GM21367 (cell line): ENCODE data around the gene RGS19.
"Not testable (repeated sequence)": the region's sequence is repeated elsewhere in the genome, so short reads cannot be mapped to it uniquely, and the experiment has no call there.

Experiments
- ATAC-seq: cut with Tn5 transposase; IDR thresholded peaks from one replicate; pipeline ENCODE4 v1.9.1; 2021; ENCODE audit not compliant: unreplicated experiment

RGS19 gene

GRCh38 chr20:64095455-64095854 is 16.1 kb upstream of the RGS19 start:
- ATAC-seq: no peak

GRCh38 chr20:64093013-64093503 is 13.7 kb upstream of the RGS19 start:
- no peak for ATAC-seq

GRCh38 chr20:64092258-64093012 is 13.1 kb upstream of the RGS19 start:
- no peak for ATAC-seq

GRCh38 chr20:64091770-64092169 is 12.5 kb upstream of the RGS19 start:
- no peak for ATAC-seq

GRCh38 chr20:64091340-64091739 is 12.0 kb upstream of the RGS19 start:
- no peak for ATAC-seq

- ATAC-seq: no peak
Measured at GRCh38 chr20:64090165-64090564, 10.8 kb upstream of the RGS19 start.

- not testable (repeated sequence) for ATAC-seq
Measured at GRCh38 chr20:64088586-64088985, 9.3 kb upstream of the RGS19 start.

GRCh38 chr20:64087226-64087825 is 8.0 kb upstream of the RGS19 start:
- ATAC-seq: not testable (repeated sequence)

GRCh38 chr20:64086801-64087200 is 7.5 kb upstream of the RGS19 start:
- no peak for ATAC-seq

- no peak for ATAC-seq
Measured at GRCh38 chr20:64084685-64085152, 5.4 kb upstream of the RGS19 start.

GRCh38 chr20:64083804-64084684 is 4.7 kb upstream of the RGS19 start, which contains the start of gene LKAAEAR1:
Gene LKAAEAR1, minus strand, starts transcription at chr20:64084398. Its CDS starts 179 bp downstream, at chr20:64084219.
- no peak for ATAC-seq

- ATAC-seq: no peak
Measured at GRCh38 chr20:64083378-64083803, 4.1 kb upstream of the RGS19 start.

GRCh38 chr20:64082820-64083377 is 3.6 kb upstream of the RGS19 start:
- no peak for ATAC-seq

- no peak for ATAC-seq
Measured at GRCh38 chr20:64082126-64082731, 2.9 kb upstream of the RGS19 start.

GRCh38 chr20:64081624-64081964 is 2.3 kb upstream of the RGS19 start:
- ATAC-seq: no peak

GRCh38 chr20:64080813-64081623 is 1.7 kb upstream of the RGS19 start:
- no peak for ATAC-seq

GRCh38 chr20:64080013-64080812 is 895 bp upstream of the RGS19 start, which contains the start of gene OPRL1:
Gene OPRL1, plus strand, starts transcription at chr20:64080082. Its CDS starts 12,639 bp downstream, at chr20:64092721.
- ATAC-seq: no peak

- no peak for ATAC-seq
Measured at GRCh38 chr20:64078934-64079272, 415 bp downstream of the RGS19 start.
